NCI-H146 (cell line): ENCODE results near the gene LIAS.
"Not testable (repeated sequence)": the region's sequence is repeated elsewhere in the genome, so short reads cannot be mapped to it uniquely, and the experiment has no call there.

Source experiments
- DNase-seq: peaks from one replicate; lab custom pipeline; 2025; lab: John Stamatoyannopoulos, UW

LIAS gene

GRCh38 chr4:39452860-39453587 lies 5.8 kb upstream of the LIAS start:
- DNase-seq = no peak

GRCh38 chr4:39453738-39454137 lies 5.1 kb upstream of the LIAS start:
- DNase-seq = no peak

GRCh38 chr4:39455486-39455885 lies 3.4 kb upstream of the LIAS start:
- DNase-seq = no peak

- no peak for DNase-seq
These were observed 1.7 kb upstream of the LIAS start for GRCh38 chr4:39456946-39457763.

- DNase-seq = not testable (repeated sequence)
These were observed 723 bp upstream of the LIAS start for GRCh38 chr4:39458161-39458504.

- DNase-seq = no peak
These were observed 6.1 kb downstream of the LIAS start for GRCh38 chr4:39464886-39465501.

GRCh38 chr4:39466747-39467146 lies 7.9 kb downstream of the LIAS start:
- DNase-seq = no peak

- no peak for DNase-seq
These were observed 8.6 kb downstream of the LIAS start for GRCh38 chr4:39467464-39467863.

GRCh38 chr4:39469429-39470077 lies 10.7 kb downstream of the LIAS start:
- DNase-seq = peak; percentile 74

- DNase-seq = no peak
These were observed 11.5 kb downstream of the LIAS start for GRCh38 chr4:39470402-39470801.

- no peak for DNase-seq
These were observed 13.5 kb downstream of the LIAS start for GRCh38 chr4:39472396-39472795.

GRCh38 chr4:39476187-39476895 lies 17.5 kb downstream of the LIAS start:
- no peak for DNase-seq

- DNase-seq = no peak
These were observed 21.4 kb downstream of the LIAS start for GRCh38 chr4:39480251-39480650.

GRCh38 chr4:39480902-39481695 lies 22.2 kb downstream of the LIAS start:
- DNase-seq = no peak

- DNase-seq = no peak
These were observed 25.9 kb downstream of the LIAS start for GRCh38 chr4:39484582-39485272.

- no peak for DNase-seq
These were observed 27.5 kb downstream of the LIAS start for GRCh38 chr4:39486221-39486804.

- DNase-seq = no peak
These were observed 31.5 kb downstream of the LIAS start for GRCh38 chr4:39490322-39490721.

- DNase-seq = no peak
These were observed 35.5 kb downstream of the LIAS start for GRCh38 chr4:39494354-39494753.

- no peak for DNase-seq
These were observed 36.8 kb downstream of the LIAS start for GRCh38 chr4:39495446-39496213.
